ENCODE data around the gene CNGB1.

CNGB1 gene

GRCh38 chr16:57971848-57972247 lies 920 bp upstream of the CNGB1 start:
- H3K36me3 ChIP-seq (ENCODE audit: low read depth) = no peaks in the 10 kb centered on the region
- H3K9me3 ChIP-seq (ENCODE audit: severe bottlenecking) = no peaks in the 10 kb centered on the region
- no peak overlapping the region for H3K27ac ChIP-seq (ENCODE audit: poor library complexity, severe bottlenecking)
- H3K4me3 ChIP-seq (ENCODE audit: severe bottlenecking) = no peak overlapping the region
- DNase-seq (ENCODE audit: low spot score) = no peak
- no peaks in the 10 kb centered on the region for H3K27me3 ChIP-seq (ENCODE audit: insufficient read depth, poor library complexity, severe bottlenecking)
- TF ChIP-seq CTCF (IDR thresholded peaks at IDR 0.05; ENCODE audit: poor library complexity, severe bottlenecking) = no peak
- ATAC-seq (ENCODE audit: low read depth) = no peak
- no peaks in the 10 kb centered on the region for H3K4me1 ChIP-seq (ENCODE audit: insufficient read depth, poor library complexity, severe bottlenecking)

GRCh38 chr16:57970319-57970718 lies 609 bp downstream of the CNGB1 start:
- H3K36me3 ChIP-seq (ENCODE audit: low read depth) = no peaks in the 10 kb centered on the region
- no peak overlapping the region for H3K27ac ChIP-seq (ENCODE audit: poor library complexity, severe bottlenecking)
- TF ChIP-seq CTCF (IDR thresholded peaks at IDR 0.05; ENCODE audit: poor library complexity, severe bottlenecking) = no peak
- no peaks in the 10 kb centered on the region for H3K27me3 ChIP-seq (ENCODE audit: insufficient read depth, poor library complexity, severe bottlenecking)
- no peaks in the 10 kb centered on the region for H3K4me1 ChIP-seq (ENCODE audit: insufficient read depth, poor library complexity, severe bottlenecking)
- no peak for ATAC-seq (ENCODE audit: low read depth)
- no peaks in the 10 kb centered on the region for H3K9me3 ChIP-seq (ENCODE audit: severe bottlenecking)
- no peak overlapping the region for H3K4me3 ChIP-seq (ENCODE audit: severe bottlenecking)
- no peak for DNase-seq (ENCODE audit: low spot score)

- H3K27me3 ChIP-seq (ENCODE audit: insufficient read depth, poor library complexity, severe bottlenecking) = no peaks in the 10 kb centered on the region
- ATAC-seq (ENCODE audit: low read depth) (no peak), DNase-seq (ENCODE audit: low spot score) (no peak)
- no peaks in the 10 kb centered on the region for H3K36me3 ChIP-seq (ENCODE audit: low read depth)
- H3K4me3 ChIP-seq (ENCODE audit: severe bottlenecking) = no peak overlapping the region
- no peaks in the 10 kb centered on the region for H3K9me3 ChIP-seq (ENCODE audit: severe bottlenecking)
- H3K27ac ChIP-seq (ENCODE audit: poor library complexity, severe bottlenecking) = no peak overlapping the region
- no peaks in the 10 kb centered on the region for H3K4me1 ChIP-seq (ENCODE audit: insufficient read depth, poor library complexity, severe bottlenecking)
- TF ChIP-seq CTCF (IDR thresholded peaks at IDR 0.05; ENCODE audit: poor library complexity, severe bottlenecking) = no peak
Measured at GRCh38 chr16:57969451-57970123, 1.3 kb downstream of the CNGB1 start.

GRCh38 chr16:57967916-57968315 lies 3.0 kb downstream of the CNGB1 start:
- ATAC-seq (ENCODE audit: low read depth) (no peak), DNase-seq (ENCODE audit: low spot score) (no peak)
- no peak for TF ChIP-seq CTCF (IDR thresholded peaks at IDR 0.05; ENCODE audit: poor library complexity, severe bottlenecking)
- H3K36me3 ChIP-seq (ENCODE audit: low read depth) = no peaks in the 10 kb centered on the region
- H3K4me1 ChIP-seq (ENCODE audit: insufficient read depth, poor library complexity, severe bottlenecking) = no peaks in the 10 kb centered on the region
- no peak overlapping the region for H3K27ac ChIP-seq (ENCODE audit: poor library complexity, severe bottlenecking)
- no peak overlapping the region for H3K4me3 ChIP-seq (ENCODE audit: severe bottlenecking)
- H3K9me3 ChIP-seq (ENCODE audit: severe bottlenecking) = no peaks in the 10 kb centered on the region
- H3K27me3 ChIP-seq (ENCODE audit: insufficient read depth, poor library complexity, severe bottlenecking) = no peaks in the 10 kb centered on the region

GRCh38 chr16:57966986-57967385 lies 3.9 kb downstream of the CNGB1 start:
- ATAC-seq (ENCODE audit: low read depth) (no peak), DNase-seq (ENCODE audit: low spot score) (no peak)
- H3K9me3 ChIP-seq (ENCODE audit: severe bottlenecking) = no peaks in the 10 kb centered on the region
- H3K4me1 ChIP-seq (ENCODE audit: insufficient read depth, poor library complexity, severe bottlenecking) = no peaks in the 10 kb centered on the region
- no peaks in the 10 kb centered on the region for H3K36me3 ChIP-seq (ENCODE audit: low read depth)
- no peak overlapping the region for H3K4me3 ChIP-seq (ENCODE audit: severe bottlenecking)
- no peaks in the 10 kb centered on the region for H3K27me3 ChIP-seq (ENCODE audit: insufficient read depth, poor library complexity, severe bottlenecking)
- no peak for TF ChIP-seq CTCF (IDR thresholded peaks at IDR 0.05; ENCODE audit: poor library complexity, severe bottlenecking)
- H3K27ac ChIP-seq (ENCODE audit: poor library complexity, severe bottlenecking) = no peak overlapping the region
